GM12864 (cell line): ENCODE data around the gene CD80.
"Not testable (repeated sequence)": the region's sequence is repeated elsewhere in the genome, so short reads cannot be mapped to it uniquely, and the experiment has no call there.

Experiments used
- DNase-seq: peaks from one replicate; pipeline ENCODE4 v3.0.0-alpha.2; 2011; ENCODE audit warnings: low read depth
- H3K4me3 ChIP-seq: 2 replicates; pipeline ENCODE4 v1.5.1; 2011; ENCODE audit warnings: mild to moderate bottlenecking, low read depth, low read length, control low read depth
- TF ChIP-seq, protein P1 (sequence below): IDR thresholded peaks from 2 replicates; pipeline ENCODE4 v1.5.1; 2011; ENCODE audit warnings: low read depth, mild to moderate bottlenecking, moderate library complexity, low read length, control low read depth, inconsistent platforms; ENCODE audit errors: missing control alignments

Gene CD80

DNA sequence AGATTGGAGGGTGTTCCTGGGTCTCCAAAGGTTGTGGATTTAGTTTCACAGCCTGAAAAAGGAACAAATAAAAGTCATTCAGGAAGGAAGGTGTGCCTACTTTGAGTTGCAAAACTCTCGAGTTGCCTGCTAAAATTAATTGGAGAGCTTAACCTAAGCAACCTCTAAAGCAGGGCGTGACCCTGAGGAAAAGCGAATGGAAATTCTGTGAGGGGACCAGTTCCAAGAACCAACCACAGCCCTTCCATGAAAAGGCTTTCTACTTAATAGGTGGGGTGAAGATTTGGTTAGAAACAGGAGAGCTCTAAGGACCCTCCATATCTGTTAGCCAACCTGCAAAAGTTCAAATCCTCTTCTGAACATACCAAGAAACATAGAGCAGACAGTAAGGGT is 1.5 kb downstream of the CD80 start:
- H3K4me3 ChIP-seq, result peak overlapping the region; percentile 82
- TF ChIP-seq, protein P1, sequence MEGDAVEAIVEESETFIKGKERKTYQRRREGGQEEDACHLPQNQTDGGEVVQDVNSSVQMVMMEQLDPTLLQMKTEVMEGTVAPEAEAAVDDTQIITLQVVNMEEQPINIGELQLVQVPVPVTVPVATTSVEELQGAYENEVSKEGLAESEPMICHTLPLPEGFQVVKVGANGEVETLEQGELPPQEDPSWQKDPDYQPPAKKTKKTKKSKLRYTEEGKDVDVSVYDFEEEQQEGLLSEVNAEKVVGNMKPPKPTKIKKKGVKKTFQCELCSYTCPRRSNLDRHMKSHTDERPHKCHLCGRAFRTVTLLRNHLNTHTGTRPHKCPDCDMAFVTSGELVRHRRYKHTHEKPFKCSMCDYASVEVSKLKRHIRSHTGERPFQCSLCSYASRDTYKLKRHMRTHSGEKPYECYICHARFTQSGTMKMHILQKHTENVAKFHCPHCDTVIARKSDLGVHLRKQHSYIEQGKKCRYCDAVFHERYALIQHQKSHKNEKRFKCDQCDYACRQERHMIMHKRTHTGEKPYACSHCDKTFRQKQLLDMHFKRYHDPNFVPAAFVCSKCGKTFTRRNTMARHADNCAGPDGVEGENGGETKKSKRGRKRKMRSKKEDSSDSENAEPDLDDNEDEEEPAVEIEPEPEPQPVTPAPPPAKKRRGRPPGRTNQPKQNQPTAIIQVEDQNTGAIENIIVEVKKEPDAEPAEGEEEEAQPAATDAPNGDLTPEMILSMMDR, result no peak
- no peak for DNase-seq

DNA sequence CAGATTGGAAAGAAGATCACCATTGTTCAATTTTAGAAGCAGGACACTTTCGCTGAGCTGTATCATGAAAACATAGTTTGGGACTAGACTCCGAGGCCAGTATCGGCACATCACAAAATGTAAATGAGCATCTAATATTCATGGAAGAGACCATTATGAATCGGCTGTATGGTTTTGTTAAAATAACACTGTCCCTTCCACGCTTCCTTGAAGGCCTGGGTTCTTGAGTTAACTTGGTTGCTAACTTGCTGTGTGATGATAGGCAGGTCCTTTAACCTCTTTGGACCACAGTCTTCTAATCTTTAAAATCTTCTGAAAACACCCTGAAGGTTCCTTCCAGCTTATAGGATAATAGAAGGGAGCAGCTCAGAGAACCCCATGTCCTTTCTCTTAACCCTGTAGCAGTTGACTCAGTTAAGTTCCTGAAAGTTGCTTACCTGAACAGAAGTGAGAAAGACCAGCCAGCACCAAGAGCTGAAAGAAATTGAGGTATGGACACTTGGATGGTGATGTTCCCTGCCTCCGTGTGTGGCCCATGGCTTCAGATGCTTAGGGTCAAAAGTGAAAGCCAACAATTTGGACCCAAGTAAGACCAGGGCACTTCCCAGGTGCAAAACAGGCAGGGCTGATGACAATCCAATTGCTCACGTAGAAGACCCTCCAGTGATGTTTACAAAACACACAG is 2.1 kb downstream of the CD80 start:
- TF ChIP-seq, protein P1, result no peak
- no peak for DNase-seq
- peak overlapping the region; percentile 82 for H3K4me3 ChIP-seq

DNA sequence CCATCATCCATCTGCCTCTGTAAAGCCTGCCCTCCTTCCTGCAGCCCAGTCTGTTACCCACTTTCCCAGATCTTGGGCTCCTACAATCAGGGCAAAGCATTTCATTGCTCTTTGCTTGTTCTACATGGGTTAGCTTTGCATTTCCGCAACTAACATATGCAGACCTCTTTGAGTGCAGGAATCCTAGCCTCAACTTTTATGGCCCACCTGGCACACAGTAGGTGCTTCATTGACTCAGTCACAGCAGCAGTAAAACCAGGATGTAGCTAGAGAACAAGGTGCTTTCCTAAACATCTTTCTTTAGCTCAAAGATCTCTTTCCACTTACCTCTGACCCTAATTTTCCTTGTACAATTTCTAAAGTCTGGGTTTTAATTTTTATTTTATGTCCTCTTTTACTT is 3.5 kb downstream of the CD80 start:
- peak overlapping the region; percentile 82 for H3K4me3 ChIP-seq
- TF ChIP-seq, protein P1, result no peak

GRCh38 chr3:119555309-119555735 is 4.1 kb downstream of the CD80 start:
- DNase-seq, result no peak
- TF ChIP-seq, protein P1, result no peak
- peak overlapping the region; percentile 82 for H3K4me3 ChIP-seq

More for the DNA sequence above, 3.5 kb downstream of the CD80 start:
- DNase-seq, result no peak

GRCh38 chr3:119553823-119554415 is 5.5 kb downstream of the CD80 start:
- peak overlapping the region; percentile 82 for H3K4me3 ChIP-seq
- DNase-seq, result no peak
- TF ChIP-seq, protein P1, result no peak

DNA sequence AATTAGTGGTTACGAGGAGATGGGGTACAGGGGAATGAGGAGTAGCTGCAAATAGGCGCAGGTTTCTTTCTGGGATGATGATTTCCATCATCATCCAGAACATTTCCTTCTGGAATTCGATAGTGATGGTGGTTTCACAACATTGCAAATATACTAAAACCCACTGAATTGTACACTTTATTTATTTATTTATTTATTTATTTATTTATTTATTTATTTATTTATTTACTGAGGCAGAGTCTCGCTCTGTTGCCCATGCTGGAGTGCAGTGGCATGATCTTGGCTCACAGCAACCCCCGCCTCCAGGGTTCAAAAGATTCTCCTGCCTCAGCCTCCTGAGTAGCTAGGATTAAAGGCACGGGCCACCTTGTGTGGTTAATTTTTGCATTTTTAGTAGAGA is 6.5 kb downstream of the CD80 start:
- not testable (repeated sequence) for DNase-seq
- peak overlapping the region; percentile 82; the same call in 1 of the 2 replicates for H3K4me3 ChIP-seq

DNA sequence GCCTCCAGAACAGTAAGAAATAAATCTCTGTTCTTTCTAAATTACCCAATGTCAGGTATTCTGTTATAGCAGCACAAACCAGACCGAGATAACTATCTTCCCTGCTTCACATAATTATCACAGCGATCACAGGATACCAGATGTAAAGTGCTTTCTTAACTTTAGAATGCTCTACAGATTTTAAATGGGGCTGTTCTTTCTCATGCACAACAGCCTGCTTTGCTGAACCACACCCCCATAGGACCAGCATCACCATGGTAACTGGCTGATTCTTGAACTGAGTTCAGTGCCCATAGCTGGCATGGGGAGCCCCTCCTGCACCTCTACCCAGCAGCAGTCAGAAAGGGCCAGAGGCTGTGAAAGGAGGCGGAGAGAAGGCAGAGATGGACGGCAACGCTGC is 7.8 kb downstream of the CD80 start:
- TF ChIP-seq, protein P1, result no peak

More for the DNA sequence above, 7.8 kb downstream of the CD80 start:
- no peak for DNase-seq
- peak overlapping the region; percentile 23 for H3K4me3 ChIP-seq
